Body of pancreas (tissue), 4 donors: ENCODE measurements around the gene TMEM201.

ENCODE experiments used
- CTCF ChIP-seq, 7 experiments: fragments of 450-650 bp in 4 of 7; fragments of 200-600 bp in 3 of 7; sonication (generic) in 3 of 7; IDR thresholded peaks; one replicate each; pipeline ENCODE4 v1.5.1; 2016 to 2019; ENCODE audit warnings: antibody characterized with exemption in 7 of 7
- POLR2A ChIP-seq, 3 donors: fragments of 450-650 bp; IDR thresholded peaks; one replicate each; pipeline ENCODE4 v1.6.1; 2016; ENCODE audit warnings: antibody characterized with exemption in 3 of 3, mild to moderate bottlenecking in 2 of 3

- TF ChIP-seq CTCF (IDR thresholded peaks at IDR 0.05) (no peak), POLR2A (IDR thresholded peaks at IDR 0.05) (no peak)
Measured at GRCh38 chr1:9653491-9654050, 64.9 kb downstream of the TMEM201 start.
